ENCODE measurements around the gene IGF1R.

IGF1R gene

DNA sequence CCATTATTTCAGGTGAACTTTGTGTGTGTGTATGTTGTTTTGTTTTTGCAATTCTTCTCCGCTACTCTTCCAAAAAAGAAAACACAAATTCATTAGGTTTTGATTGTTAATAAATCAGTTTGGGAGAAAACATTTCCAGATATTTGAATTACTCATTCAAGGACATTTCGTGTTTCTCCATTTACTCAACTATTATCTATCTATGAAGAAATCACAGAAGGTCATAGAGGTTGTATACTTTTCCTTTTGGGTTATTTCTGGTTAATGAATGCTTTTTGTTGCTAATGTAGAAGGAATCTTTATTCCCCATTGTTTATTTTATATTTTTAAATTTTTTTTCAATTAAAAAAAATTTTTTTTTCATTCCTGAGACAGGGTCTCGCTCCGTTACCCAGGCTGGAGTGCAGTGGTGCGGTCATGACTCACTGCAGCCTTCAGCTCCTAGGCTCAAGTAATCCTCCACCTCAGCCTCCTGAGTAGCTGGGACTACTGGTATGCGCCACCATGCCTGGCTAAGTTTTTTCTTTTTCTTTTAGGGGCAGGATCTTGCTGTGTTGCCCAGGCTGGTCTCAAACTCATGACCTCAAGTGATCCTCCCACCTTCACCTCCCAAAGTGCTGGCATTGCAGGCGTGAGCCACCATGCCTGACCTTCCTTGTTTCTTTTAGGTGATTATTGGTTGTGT, 28.4 kb downstream of the IGF1R start:
- no peaks in the 10 kb centered on the region for H3K36me3 ChIP-seq (ENCODE audit: control insufficient read depth, insufficient read depth, low read length)
- H3K4me1 ChIP-seq (ENCODE audit: control insufficient read depth, insufficient read depth, low read length) = peaks cover 44% of the 10 kb centered on the region
- no peak overlapping the region for H3K4me3 ChIP-seq (ENCODE audit: low read depth, low read length)
- H3K27me3 ChIP-seq (ENCODE audit: control insufficient read depth, insufficient read depth, low read length) = no peaks in the 10 kb centered on the region
- H3K27ac ChIP-seq (ENCODE audit: low read depth, low read length) = peak overlapping the region; percentile 22
- no peaks in the 10 kb centered on the region for H3K9me3 ChIP-seq (ENCODE audit: control insufficient read depth, insufficient read depth, low read length)
- H3K9ac ChIP-seq (ENCODE audit: low read depth, low read length) = no peak overlapping the region

DNA sequence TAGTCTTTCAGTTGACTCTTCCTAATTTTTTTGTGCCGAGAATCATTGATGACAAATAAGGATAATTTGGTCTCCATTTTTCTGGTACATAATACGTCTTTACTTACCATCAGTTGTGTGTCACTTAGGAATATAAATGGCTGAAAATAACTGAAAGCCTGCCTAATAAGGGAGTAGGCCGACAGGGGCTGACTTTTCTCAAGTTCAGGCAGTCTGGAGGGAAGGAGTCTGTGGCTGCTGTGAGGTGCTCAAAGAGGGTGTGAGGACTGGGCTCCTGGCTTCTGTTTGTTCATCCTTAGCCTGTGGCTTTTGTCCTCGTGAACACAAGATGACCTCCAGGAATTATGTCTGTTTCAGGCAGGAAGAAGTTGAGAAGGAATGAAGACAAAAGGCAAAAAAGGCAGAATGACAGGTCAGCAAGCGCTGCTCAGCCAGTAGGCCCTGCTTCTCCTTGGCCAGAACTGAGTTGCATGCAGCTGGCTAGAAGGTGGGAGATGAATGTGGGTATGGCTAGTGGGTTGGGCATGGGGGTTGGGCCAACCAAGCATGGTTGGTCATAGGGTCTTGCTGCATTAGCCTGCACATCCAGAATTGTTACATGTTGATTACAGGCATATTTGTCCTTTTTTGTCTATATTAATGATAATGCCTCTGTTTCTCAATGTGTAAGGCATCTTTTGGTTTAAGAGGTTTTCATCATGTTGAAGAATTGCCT, 29.2 kb downstream of the IGF1R start:
- H3K36me3 ChIP-seq (ENCODE audit: control insufficient read depth, insufficient read depth, low read length) = no peaks in the 10 kb centered on the region
- peak overlapping the region; percentile 22 for H3K27ac ChIP-seq (ENCODE audit: low read depth, low read length)
- peaks cover 45% of the 10 kb centered on the region for H3K4me1 ChIP-seq (ENCODE audit: control insufficient read depth, insufficient read depth, low read length)
- no peak overlapping the region for H3K9ac ChIP-seq (ENCODE audit: low read depth, low read length)
- no peaks in the 10 kb centered on the region for H3K9me3 ChIP-seq (ENCODE audit: control insufficient read depth, insufficient read depth, low read length)
- no peak overlapping the region for H3K4me3 ChIP-seq (ENCODE audit: low read depth, low read length)
- no peaks in the 10 kb centered on the region for H3K27me3 ChIP-seq (ENCODE audit: control insufficient read depth, insufficient read depth, low read length)

DNA sequence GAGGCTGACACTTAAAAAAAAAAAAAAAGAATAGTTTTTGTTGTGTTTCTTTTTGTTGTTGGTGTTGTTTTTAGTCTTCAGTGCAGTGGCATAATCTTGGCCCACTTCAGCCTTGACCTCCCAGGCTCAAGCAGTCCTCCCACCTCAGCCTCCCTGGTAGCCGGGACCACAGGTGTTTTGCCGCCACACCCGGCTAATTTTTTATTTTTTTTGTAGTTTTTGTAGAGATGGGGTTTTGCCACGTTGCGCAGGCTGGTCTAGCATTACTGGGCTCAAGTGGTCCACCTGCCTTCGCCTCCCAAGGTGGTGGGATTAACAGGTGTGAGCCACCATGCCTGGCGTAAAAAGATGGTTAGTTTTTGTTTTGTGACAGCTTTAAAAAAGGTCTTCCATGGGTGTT, 30.1 kb downstream of the IGF1R start:
- no peaks in the 10 kb centered on the region for H3K9me3 ChIP-seq (ENCODE audit: control insufficient read depth, insufficient read depth, low read length)
- H3K27ac ChIP-seq (ENCODE audit: low read depth, low read length) = no peak overlapping the region
- H3K9ac ChIP-seq (ENCODE audit: low read depth, low read length) = no peak overlapping the region
- H3K4me1 ChIP-seq (ENCODE audit: control insufficient read depth, insufficient read depth, low read length) = peaks cover 48% of the 10 kb centered on the region
- H3K27me3 ChIP-seq (ENCODE audit: control insufficient read depth, insufficient read depth, low read length) = no peaks in the 10 kb centered on the region
- H3K36me3 ChIP-seq (ENCODE audit: control insufficient read depth, insufficient read depth, low read length) = no peaks in the 10 kb centered on the region
- no peak overlapping the region for H3K4me3 ChIP-seq (ENCODE audit: low read depth, low read length)

DNA sequence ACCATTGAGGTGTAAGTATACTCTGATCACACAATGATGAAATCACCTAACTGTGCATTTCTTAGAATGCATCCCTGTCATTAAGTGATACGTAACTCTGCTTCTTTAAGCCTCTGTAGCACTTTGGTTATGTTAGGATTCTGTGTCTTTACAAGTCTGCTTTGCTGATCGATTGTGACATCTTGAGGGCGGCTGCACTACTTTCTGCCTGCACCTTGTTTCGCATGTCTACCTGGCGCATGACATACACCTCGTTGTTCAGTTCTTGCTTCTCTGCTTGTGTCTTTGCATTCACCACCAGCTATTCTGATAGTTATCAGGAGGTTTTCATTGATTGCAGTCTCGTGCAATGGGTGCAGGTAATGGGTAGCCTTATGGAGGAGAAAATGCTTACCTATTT, 32.7 kb downstream of the IGF1R start:
- Histone ChIP-seq H3K9me3 (ENCODE audit: control insufficient read depth, insufficient read depth, low read length) (no peaks in the 10 kb centered on the region), H3K27ac (ENCODE audit: low read depth, low read length) (no peak overlapping the region), H3K36me3 (ENCODE audit: control insufficient read depth, insufficient read depth, low read length) (no peaks in the 10 kb centered on the region), H3K27me3 (ENCODE audit: control insufficient read depth, insufficient read depth, low read length) (no peaks in the 10 kb centered on the region), H3K9ac (ENCODE audit: low read depth, low read length) (no peak overlapping the region), H3K4me3 (ENCODE audit: low read depth, low read length) (no peak overlapping the region), H3K4me1 (ENCODE audit: control insufficient read depth, insufficient read depth, low read length) (peaks cover 56% of the 10 kb centered on the region)

DNA sequence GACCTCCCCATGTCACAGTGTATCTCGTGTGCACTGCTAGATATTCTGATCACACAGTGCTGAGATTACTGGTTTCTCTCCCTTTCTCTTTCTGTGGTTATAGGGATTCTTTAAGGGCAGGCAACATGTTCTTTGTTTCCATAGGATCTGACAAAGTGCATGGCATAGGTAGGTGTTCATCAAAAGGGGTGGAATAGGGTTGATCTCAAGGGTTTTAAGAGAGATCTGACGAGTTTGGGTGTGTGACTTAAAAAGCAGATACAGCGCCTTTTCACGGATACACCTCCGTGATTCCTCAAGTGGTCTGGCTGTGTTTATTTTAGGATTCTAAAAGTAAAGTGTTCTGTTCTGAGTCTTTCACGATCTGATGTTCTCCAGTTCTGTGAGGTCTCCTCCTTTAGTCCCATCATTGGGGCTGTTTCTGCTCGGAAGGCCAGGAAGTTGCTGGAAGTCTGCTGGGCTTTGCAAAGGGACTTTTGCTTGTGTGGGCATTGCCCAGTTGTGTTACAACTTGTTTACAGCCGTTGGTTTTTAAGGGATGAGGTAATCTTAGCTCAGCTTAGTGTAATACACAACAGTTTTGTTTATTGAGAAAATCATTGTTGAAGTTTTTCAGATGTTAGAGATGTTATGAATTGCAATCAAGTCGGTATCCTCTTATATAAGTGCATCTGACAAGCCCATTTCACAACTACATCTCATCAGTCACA, 34.8 kb downstream of the IGF1R start:
- Histone ChIP-seq H3K9me3 (ENCODE audit: control insufficient read depth, insufficient read depth, low read length) (no peaks in the 10 kb centered on the region), H3K27ac (ENCODE audit: low read depth, low read length) (no peak overlapping the region), H3K4me3 (ENCODE audit: low read depth, low read length) (no peak overlapping the region), H3K36me3 (ENCODE audit: control insufficient read depth, insufficient read depth, low read length) (no peaks in the 10 kb centered on the region), H3K9ac (ENCODE audit: low read depth, low read length) (no peak overlapping the region), H3K4me1 (ENCODE audit: control insufficient read depth, insufficient read depth, low read length) (peaks cover 63% of the 10 kb centered on the region), H3K27me3 (ENCODE audit: control insufficient read depth, insufficient read depth, low read length) (no peaks in the 10 kb centered on the region)

DNA sequence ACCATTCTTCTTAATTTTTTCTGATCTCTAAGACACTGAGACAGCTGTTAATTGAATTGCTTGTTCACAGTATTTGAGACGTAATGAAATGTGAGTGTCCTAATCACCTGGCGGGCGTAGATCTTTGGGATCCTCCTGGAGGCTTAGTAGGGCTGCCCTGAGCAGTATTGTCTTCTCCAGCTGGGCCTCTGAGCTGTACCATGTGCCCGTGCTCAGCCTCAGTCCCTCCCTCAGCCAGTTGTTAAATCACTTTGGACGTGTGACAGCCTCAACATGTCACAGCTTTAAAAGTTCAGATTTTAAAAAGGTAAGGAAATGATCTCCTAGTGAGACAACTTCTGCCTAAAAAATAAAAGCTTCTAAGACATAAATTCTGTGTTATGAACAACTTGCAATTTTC, 35.5 kb downstream of the IGF1R start:
- Histone ChIP-seq H3K27ac (ENCODE audit: low read depth, low read length) (no peak overlapping the region), H3K9me3 (ENCODE audit: control insufficient read depth, insufficient read depth, low read length) (no peaks in the 10 kb centered on the region), H3K36me3 (ENCODE audit: control insufficient read depth, insufficient read depth, low read length) (no peaks in the 10 kb centered on the region), H3K4me1 (ENCODE audit: control insufficient read depth, insufficient read depth, low read length) (peaks cover 70% of the 10 kb centered on the region), H3K4me3 (ENCODE audit: low read depth, low read length) (no peak overlapping the region), H3K9ac (ENCODE audit: low read depth, low read length) (no peak overlapping the region; the same call in 1 of the 2 replicates), H3K27me3 (ENCODE audit: control insufficient read depth, insufficient read depth, low read length) (no peaks in the 10 kb centered on the region)

DNA sequence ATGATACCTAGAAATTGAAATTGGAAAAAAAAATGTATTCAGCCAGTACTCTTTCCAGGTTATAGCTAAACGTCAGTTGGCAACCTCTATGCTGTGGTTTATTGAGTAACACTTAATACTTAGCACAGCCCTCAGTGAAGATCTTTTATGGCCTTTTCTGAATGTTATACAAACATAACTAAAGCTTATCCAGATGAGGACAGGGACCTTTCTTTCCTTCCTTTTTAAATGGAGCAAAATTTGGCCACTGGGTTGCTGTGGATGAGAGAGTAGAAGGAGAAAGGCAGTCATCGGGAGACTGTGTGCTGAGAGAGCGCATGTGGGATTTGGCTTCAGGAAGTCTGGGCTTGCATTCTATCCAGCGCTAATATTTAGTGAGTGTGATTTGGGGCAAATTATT, 36.1 kb downstream of the IGF1R start:
- Histone ChIP-seq H3K9ac (ENCODE audit: low read depth, low read length) (no peak overlapping the region), H3K9me3 (ENCODE audit: control insufficient read depth, insufficient read depth, low read length) (no peaks in the 10 kb centered on the region), H3K4me3 (ENCODE audit: low read depth, low read length) (no peak overlapping the region), H3K4me1 (ENCODE audit: control insufficient read depth, insufficient read depth, low read length) (peaks cover 68% of the 10 kb centered on the region), H3K27me3 (ENCODE audit: control insufficient read depth, insufficient read depth, low read length) (no peaks in the 10 kb centered on the region), H3K36me3 (ENCODE audit: control insufficient read depth, insufficient read depth, low read length) (no peaks in the 10 kb centered on the region), H3K27ac (ENCODE audit: low read depth, low read length) (no peak overlapping the region)

DNA sequence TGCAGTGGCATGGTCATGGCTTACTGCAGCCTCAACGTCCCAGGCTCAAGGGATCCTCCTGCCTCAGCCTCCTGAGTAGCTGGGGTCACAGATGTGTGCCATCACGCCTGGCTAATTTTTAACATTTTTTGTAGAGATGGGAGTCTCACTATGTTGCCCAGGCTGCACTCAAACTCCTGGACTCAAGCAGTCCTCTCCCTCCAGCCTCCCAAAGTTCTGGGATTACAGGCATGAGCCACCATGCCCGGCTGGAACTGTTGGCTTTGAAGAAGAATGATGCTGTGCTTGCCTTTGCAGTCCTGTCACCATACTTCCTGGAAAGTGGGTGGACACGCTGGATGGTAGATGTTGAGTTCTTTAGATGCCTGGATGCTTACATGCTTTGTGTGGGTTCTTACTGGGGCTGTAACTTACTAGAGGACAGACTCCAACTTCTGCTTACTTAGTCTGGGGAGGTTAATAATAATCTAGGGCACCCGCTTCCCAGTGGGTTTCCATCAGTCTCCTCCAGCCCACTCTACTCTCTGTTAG, 36.7 kb downstream of the IGF1R start:
- no peaks in the 10 kb centered on the region for H3K36me3 ChIP-seq (ENCODE audit: control insufficient read depth, insufficient read depth, low read length)
- no peak overlapping the region for H3K9ac ChIP-seq (ENCODE audit: low read depth, low read length)

DNA sequence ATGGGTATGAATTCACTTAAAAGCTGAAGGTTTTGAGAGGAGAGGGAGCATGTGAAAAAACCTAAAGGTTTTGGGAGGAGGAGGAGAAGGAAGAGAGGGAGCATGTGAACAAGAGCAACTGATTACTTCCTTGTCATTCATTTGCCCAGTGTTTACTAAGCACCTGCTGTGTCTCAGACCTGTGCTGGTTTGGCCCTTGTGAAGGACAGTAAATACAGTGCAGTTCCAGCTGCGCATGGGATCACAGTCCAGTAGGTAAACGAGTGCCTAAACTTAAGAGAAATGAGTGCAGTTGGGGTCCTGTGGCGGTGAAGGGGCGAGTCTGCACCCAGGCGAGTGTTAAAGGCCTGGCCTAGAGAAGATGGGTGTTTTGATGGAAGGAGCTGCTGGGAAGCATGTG, 38.6 kb downstream of the IGF1R start:
- no peak overlapping the region for H3K9ac ChIP-seq (ENCODE audit: low read depth, low read length)
- H3K36me3 ChIP-seq (ENCODE audit: control insufficient read depth, insufficient read depth, low read length) = no peaks in the 10 kb centered on the region
- H3K4me1 ChIP-seq (ENCODE audit: control insufficient read depth, insufficient read depth, low read length) = peaks cover 64% of the 10 kb centered on the region
- H3K27ac ChIP-seq (ENCODE audit: low read depth, low read length) = peak overlapping the region; percentile 26
- H3K27me3 ChIP-seq (ENCODE audit: control insufficient read depth, insufficient read depth, low read length) = no peaks in the 10 kb centered on the region
- H3K4me3 ChIP-seq (ENCODE audit: low read depth, low read length) = no peak overlapping the region
- H3K9me3 ChIP-seq (ENCODE audit: control insufficient read depth, insufficient read depth, low read length) = no peaks in the 10 kb centered on the region

More for the DNA sequence above, 36.7 kb downstream of the IGF1R start:
- no peaks in the 10 kb centered on the region for H3K9me3 ChIP-seq (ENCODE audit: control insufficient read depth, insufficient read depth, low read length)
- peaks cover 67% of the 10 kb centered on the region for H3K4me1 ChIP-seq (ENCODE audit: control insufficient read depth, insufficient read depth, low read length)
- no peak overlapping the region for H3K27ac ChIP-seq (ENCODE audit: low read depth, low read length)
- H3K27me3 ChIP-seq (ENCODE audit: control insufficient read depth, insufficient read depth, low read length) = no peaks in the 10 kb centered on the region
- H3K4me3 ChIP-seq (ENCODE audit: low read depth, low read length) = no peak overlapping the region

DNA sequence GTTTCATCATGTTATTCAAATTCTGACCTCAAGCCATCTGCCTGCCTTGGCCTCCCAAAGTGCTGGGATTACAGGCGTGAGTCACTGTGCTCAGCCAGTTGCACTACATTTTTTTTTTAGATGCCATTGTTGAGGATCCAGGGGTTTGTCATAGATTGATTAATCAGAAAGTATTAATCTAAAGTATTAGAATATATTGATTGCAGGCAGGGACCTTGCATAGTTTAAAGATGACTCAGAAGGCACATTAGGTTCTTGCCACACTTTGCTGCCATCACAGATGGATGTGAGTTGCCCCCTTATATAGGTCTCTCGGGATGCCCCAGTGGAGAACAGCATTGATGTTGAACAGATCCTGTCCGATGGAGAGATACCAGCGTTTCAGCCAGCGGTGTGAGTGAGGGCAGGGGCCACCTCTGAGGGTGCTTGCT, 41.1 kb downstream of the IGF1R start:
- Histone ChIP-seq H3K9me3 (ENCODE audit: control insufficient read depth, insufficient read depth, low read length) (no peaks in the 10 kb centered on the region), H3K9ac (ENCODE audit: low read depth, low read length) (no peak overlapping the region), H3K4me3 (ENCODE audit: low read depth, low read length) (no peak overlapping the region), H3K27me3 (ENCODE audit: control insufficient read depth, insufficient read depth, low read length) (no peaks in the 10 kb centered on the region), H3K4me1 (ENCODE audit: control insufficient read depth, insufficient read depth, low read length) (peaks cover 55% of the 10 kb centered on the region), H3K27ac (ENCODE audit: low read depth, low read length) (no peak overlapping the region), H3K36me3 (ENCODE audit: control insufficient read depth, insufficient read depth, low read length) (no peaks in the 10 kb centered on the region)
